Smooth muscle cell (in vitro differentiated cells): ENCODE measurements around the gene SNX4. TPM values are rescaled to one million over a fixed set of nuclear protein-coding genes. Genes with fewer than 3 reads are reported as not detected.

Experiments used
- DNase-seq: peaks from one replicate; lab custom pipeline; 2025; ENCODE audit not compliant: unreplicated experiment; lab: John Stamatoyannopoulos, UW
- H2AFZ ChIP-seq: fragments of 200-600 bp; sonication (generic); 2 replicates; pipeline ENCODE4 v1.6.0; 2016; ENCODE audit warnings: antibody characterized with exemption, low read depth, mild to moderate bottlenecking
- H3F3A ChIP-seq: fragments of 200-600 bp; sonication (generic); 2 replicates; pipeline ENCODE4 v1.6.0; 2017; ENCODE audit warnings: antibody characterized with exemption, low read depth
- H3K27ac ChIP-seq: fragments of 200-600 bp; sonication (generic); 2 replicates; pipeline ENCODE4 v1.5.1; 2016; ENCODE audit warnings: low read depth, mild to moderate bottlenecking
- H3K27me3 ChIP-seq: fragments of 200-600 bp; sonication (generic); 2 replicates; pipeline ENCODE4 v1.6.1; 2016; ENCODE audit warnings: low read depth, mild to moderate bottlenecking
- H3K36me3 ChIP-seq: fragments of 200-600 bp; sonication (generic); 2 replicates; pipeline ENCODE4 v1.5.1; 2016; ENCODE audit warnings: low read depth
- H3K4me1 ChIP-seq: fragments of 200-600 bp; sonication (generic); 2 replicates; pipeline ENCODE4 v1.5.1; 2016; ENCODE audit warnings: low read depth
- H3K4me2 ChIP-seq: fragments of 200-600 bp; sonication (generic); 2 replicates; pipeline ENCODE4 v1.6.0; 2016; ENCODE audit warnings: mild to moderate bottlenecking
- H3K4me3 ChIP-seq: fragments of 200-600 bp; sonication (generic); 2 replicates; pipeline ENCODE4 v1.5.1; 2016; ENCODE audit warnings: mild to moderate bottlenecking
- H3K79me2 ChIP-seq: fragments of 200-600 bp; sonication (generic); 2 replicates; pipeline ENCODE4 v1.6.0; 2016; ENCODE audit warnings: low read depth, mild to moderate bottlenecking
- H3K9ac ChIP-seq: fragments of 200-600 bp; sonication (generic); 2 replicates; pipeline ENCODE4 v1.6.0; 2016; ENCODE audit warnings: low read depth
- H3K9me3 ChIP-seq: fragments of 200-600 bp; sonication (generic); replicated peaks from 2 replicates; pipeline ENCODE4 v1.5.1; 2016; ENCODE audit warnings: low read depth
- H4K20me1 ChIP-seq: fragments of 200-600 bp; sonication (generic); 2 replicates; pipeline ENCODE4 v1.6.0; 2016; ENCODE audit warnings: low read depth
- CTCF ChIP-seq: fragments of 200-600 bp; sonication (generic); IDR thresholded peaks from 2 replicates; pipeline ENCODE4 v1.5.1; 2017; ENCODE audit warnings: borderline replicate concordance, mild to moderate bottlenecking, antibody characterized with exemption; ENCODE audit not compliant: insufficient read depth, poor library complexity, severe bottlenecking
- WGBS: methylation state at CpG from one replicate; pipeline ENCODE4 v1.1.7; 2016; ENCODE audit warnings: low lambda C conversion rate; 5-methylcytosine and 5-hydroxymethylcytosine counted together
- polyA plus RNA-seq: library from polyadenylated mRNA; unstranded; fragments of >200 nt; fragmentation: Nextera tagmentation; extraction: Ambion mirVana; gene quantifications from 2 replicates; pipeline ENCODE4 v1.2.1, GENCODE V29; 2016
- total RNA-seq: library from RNA; depleted of rRNA; stranded (reverse); fragments of >200 nt; gene quantifications from 2 replicates; pipeline ENCODE4 v1.2.3, GENCODE V29; 2014

Gene SNX4
- total RNA-seq (32.3 and 60.4 TPM in 2 replicates), polyA plus RNA-seq (20.3 and 24.6 TPM in 2 replicates)

DNA sequence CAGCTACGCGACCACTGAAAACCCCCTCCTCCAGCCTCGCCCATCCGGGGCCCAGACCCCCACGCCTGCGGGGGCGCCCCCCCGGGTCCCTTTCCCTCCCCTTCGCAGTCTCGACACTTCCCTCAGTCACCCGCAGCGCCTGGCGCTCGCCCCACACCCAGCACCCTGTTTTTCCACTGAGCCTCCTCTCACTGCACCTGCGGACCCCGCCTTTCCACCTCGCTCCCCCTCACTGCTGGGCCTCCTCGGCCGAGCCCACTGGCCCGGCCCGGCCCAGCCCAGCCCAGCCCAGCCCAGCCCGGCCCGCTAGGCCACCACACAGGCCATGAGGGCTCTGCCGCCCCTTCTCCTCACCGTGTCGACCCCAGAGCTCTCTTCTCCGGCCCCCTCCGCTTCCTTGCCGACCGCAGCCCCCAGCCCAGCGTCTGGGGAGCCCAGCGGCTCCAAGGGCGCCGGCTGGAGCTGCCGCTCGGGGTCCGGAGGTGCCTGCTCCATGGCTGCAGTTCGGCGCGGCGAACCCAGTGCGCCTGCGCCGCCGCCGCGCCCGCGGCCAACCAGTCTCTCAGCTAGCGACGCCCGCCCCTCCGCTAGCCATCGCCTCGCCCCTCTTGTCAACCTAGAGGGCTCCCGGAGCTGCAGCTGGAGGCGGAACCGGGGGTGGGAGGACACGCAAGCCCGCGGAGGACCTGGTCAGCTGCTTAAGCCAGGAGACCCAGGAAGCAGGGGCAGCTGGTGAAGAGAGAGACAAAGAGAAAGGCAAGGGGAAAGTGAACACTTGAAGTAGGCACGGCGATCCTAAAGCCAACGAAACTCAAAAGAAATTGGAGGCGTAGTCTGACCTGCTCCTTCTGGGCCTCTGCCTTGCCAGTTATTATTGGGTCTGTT lies at the start of gene SNX4:
SNX4 (minus strand) TSS at position 525 of the 885 bp plus-strand sequence; CDS start at position 495, 30 bp downstream.
- DNase-seq, result peak; percentile 78
- H4K20me1 ChIP-seq, result peaks cover 14% of the 10 kb centered on the region
- H3K27ac ChIP-seq, result peak within 1 kb of the TSS; percentile 73
- H3K36me3 ChIP-seq, result peaks cover 4% of the 10 kb centered on the region
- H3K27me3 ChIP-seq, result no peaks in the 10 kb centered on the region
- peak within 1 kb of the TSS; percentile 96 for H2AFZ ChIP-seq
- WGBS, result 2% methylated on average over 48 of the region's 65 CpGs
- no peaks in the 10 kb centered on the region for H3F3A ChIP-seq
- peaks cover 56% of the 10 kb centered on the region for H3K79me2 ChIP-seq
- H3K4me2 ChIP-seq, result peak within 1 kb of the TSS; percentile 90
- peaks cover 14% of the 10 kb centered on the region for H3K4me1 ChIP-seq
- H3K9ac ChIP-seq, result peak within 1 kb of the TSS; percentile 92
- H3K4me3 ChIP-seq, result peak within 1 kb of the TSS; percentile 81
- H3K9me3 ChIP-seq, result no peaks in the 10 kb centered on the region
- no peak for TF ChIP-seq CTCF

GRCh38 chr3:125556314-125556713 lies 36.3 kb upstream of the SNX4 start:
- Histone ChIP-seq H3K36me3 (no peaks in the 10 kb centered on the region), H3K4me2 (peak overlapping the region; percentile 44), H2AFZ (no peak overlapping the region), H3K4me1 (no peaks in the 10 kb centered on the region), H3K4me3 (no peak overlapping the region), H3F3A (no peaks in the 10 kb centered on the region), H3K27ac (peak overlapping the region; percentile 60), H3K9ac (no peak overlapping the region), H4K20me1 (no peaks in the 10 kb centered on the region), H3K27me3 (no peaks in the 10 kb centered on the region), H3K9me3 (no peaks in the 10 kb centered on the region), H3K79me2 (no peaks in the 10 kb centered on the region)
- TF ChIP-seq CTCF, result no peak
- WGBS, result 68% methylated on average over 1 of the region's 1 CpG
- DNase-seq, result no peak

DNA sequence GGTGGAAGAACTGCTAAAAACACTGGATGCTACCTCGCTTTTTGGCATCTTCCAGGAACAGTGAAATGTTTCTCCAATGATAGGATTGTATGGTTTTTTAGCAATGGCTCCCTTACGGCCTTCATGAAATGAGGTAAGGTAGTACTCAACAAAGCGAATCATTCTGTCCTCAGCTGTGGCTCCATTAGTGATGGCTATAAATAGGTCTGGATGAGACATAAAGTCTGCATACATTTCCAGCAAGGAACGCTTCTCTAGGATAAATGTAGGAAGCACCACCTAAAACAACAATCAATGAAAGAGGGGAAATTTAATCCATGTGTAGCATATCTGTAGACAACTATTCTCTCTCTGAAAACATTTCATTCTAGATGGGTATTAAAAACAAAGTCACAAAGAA lies 32.4 kb upstream of the SNX4 start:
- H3F3A ChIP-seq, result no peaks in the 10 kb centered on the region
- H3K9ac ChIP-seq, result no peak overlapping the region
- no peaks in the 10 kb centered on the region for H3K9me3 ChIP-seq
- no peaks in the 10 kb centered on the region for H4K20me1 ChIP-seq
- DNase-seq, result no peak
- H3K27me3 ChIP-seq, result no peaks in the 10 kb centered on the region
- no peak for TF ChIP-seq CTCF
- WGBS, result 94% methylated on average over 4 of the region's 4 CpGs
- H3K4me2 ChIP-seq, result no peak overlapping the region
- H3K79me2 ChIP-seq, result no peaks in the 10 kb centered on the region
- no peak overlapping the region for H2AFZ ChIP-seq
- no peak overlapping the region for H3K4me3 ChIP-seq
- H3K36me3 ChIP-seq, result no peaks in the 10 kb centered on the region
- no peaks in the 10 kb centered on the region for H3K4me1 ChIP-seq
- no peak overlapping the region for H3K27ac ChIP-seq
